ENCODE data around the gene HDAC4.

DNA sequence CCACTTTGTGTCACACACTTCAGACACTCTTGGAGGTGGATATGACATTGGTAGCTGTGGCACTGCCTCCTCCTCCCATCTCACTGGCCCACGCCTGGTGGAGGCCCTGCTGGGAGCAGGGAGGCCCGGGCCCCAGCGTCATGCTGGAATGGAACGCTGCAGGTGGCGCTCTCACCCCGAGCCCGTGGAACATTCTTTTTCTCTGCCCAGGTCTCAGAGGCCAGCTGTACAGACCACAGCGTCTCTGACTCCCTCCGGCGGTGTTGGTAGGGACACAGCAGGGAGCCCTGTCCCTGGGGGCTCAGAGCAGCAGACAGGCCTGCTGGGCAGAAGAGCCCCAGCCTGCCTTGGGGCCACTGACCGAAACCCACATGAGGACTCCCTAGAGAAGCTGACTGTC, 334.9 kb downstream of the HDAC4 start:
- no peak for TF ChIP-seq JUN (IDR thresholded peaks at IDR 0.05; ENCODE audit: low read depth, low read length)
- TF ChIP-seq, protein P1, sequence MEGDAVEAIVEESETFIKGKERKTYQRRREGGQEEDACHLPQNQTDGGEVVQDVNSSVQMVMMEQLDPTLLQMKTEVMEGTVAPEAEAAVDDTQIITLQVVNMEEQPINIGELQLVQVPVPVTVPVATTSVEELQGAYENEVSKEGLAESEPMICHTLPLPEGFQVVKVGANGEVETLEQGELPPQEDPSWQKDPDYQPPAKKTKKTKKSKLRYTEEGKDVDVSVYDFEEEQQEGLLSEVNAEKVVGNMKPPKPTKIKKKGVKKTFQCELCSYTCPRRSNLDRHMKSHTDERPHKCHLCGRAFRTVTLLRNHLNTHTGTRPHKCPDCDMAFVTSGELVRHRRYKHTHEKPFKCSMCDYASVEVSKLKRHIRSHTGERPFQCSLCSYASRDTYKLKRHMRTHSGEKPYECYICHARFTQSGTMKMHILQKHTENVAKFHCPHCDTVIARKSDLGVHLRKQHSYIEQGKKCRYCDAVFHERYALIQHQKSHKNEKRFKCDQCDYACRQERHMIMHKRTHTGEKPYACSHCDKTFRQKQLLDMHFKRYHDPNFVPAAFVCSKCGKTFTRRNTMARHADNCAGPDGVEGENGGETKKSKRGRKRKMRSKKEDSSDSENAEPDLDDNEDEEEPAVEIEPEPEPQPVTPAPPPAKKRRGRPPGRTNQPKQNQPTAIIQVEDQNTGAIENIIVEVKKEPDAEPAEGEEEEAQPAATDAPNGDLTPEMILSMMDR (IDR thresholded peaks at IDR 0.05; ENCODE audit: control extremely low read depth in 1 of 3, insufficient read depth in 1 of 3, low read depth in 1 of 3, low read length in 3 of 3) = peak in 1 of 3 experiments; percentile 5; a peak in 1 of 4 replicates
- 0 out of 4 replicates have a peak, but pooled peaks of 1 of the 2 experiments have one; percentile 14 for TF ChIP-seq RAD21 (IDR thresholded peaks at IDR 0.05 in 1 of 2, conservative IDR thresholded peaks at IDR 0.05 in 1 of 2; ENCODE audit: low read depth in 2 of 2, low read length in 2 of 2)
- no peak for TF ChIP-seq SP4 (IDR thresholded peaks at IDR 0.05; ENCODE audit: low read length)
- TF ChIP-seq TAF7 (optimal IDR thresholded peaks at IDR 0.05; ENCODE audit: borderline replicate concordance, low read depth, low read length) = no peak
- TF ChIP-seq SP1 (IDR thresholded peaks at IDR 0.05; ENCODE audit: low read depth, low read length) = no peak
- TF ChIP-seq GTF2F1 (IDR thresholded peaks at IDR 0.05; ENCODE audit: borderline replicate concordance, low read depth, low read length) = no peak
- no peak for TF ChIP-seq GABPA (IDR thresholded peaks at IDR 0.05; ENCODE audit: borderline replicate concordance, insufficient read depth, low read length)

Measured in H1 (cell line).